DOHH2 (cell line): ENCODE measurements around the gene SCYL3.

Experiments
- CTCF ChIP-seq: fragments of 200-600 bp; sonication (generic); IDR thresholded peaks from one replicate; pipeline ENCODE4 v1.5.1; 2014; ENCODE audit warnings: antibody characterized with exemption, mild to moderate bottlenecking, low read depth, low read length; ENCODE audit not compliant: poor library complexity, severe bottlenecking
- EZH2phosphoT487 ChIP-seq: fragments of 200-600 bp; sonication (generic); IDR thresholded peaks from 2 replicates; pipeline ENCODE4 v1.6.1; 2017; ENCODE audit warnings: borderline replicate concordance, mild to moderate bottlenecking, antibody characterized with exemption, low read length, moderate library complexity, mixed read lengths

- no peak for TF ChIP-seq EZH2phosphoT487
- no peak for TF ChIP-seq CTCF
Measured at GRCh38 chr1:169838942-169839341, 54.8 kb downstream of the SCYL3 start.
